ENCODE measurements around the gene PUM2.

DNA sequence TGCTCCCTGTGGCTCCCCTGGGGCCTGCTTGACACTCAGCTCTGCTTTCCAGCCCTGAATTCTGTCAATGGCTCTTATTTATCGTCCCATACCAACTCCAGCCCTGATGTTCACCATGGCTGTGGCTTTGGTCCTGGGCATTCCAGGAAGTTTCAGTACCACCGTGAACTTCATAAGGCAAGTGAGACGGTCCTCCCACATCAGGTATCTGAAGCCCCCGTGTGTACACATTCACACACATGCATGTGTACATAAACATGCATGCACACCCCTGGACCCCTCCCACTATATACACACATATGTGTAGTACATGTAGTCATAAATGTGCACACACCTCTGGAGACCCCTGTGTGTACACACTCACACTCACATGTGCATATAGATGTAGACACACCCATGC lies 43.3 kb upstream of the PUM2 start:
- TF ChIP-seq, protein P1, sequence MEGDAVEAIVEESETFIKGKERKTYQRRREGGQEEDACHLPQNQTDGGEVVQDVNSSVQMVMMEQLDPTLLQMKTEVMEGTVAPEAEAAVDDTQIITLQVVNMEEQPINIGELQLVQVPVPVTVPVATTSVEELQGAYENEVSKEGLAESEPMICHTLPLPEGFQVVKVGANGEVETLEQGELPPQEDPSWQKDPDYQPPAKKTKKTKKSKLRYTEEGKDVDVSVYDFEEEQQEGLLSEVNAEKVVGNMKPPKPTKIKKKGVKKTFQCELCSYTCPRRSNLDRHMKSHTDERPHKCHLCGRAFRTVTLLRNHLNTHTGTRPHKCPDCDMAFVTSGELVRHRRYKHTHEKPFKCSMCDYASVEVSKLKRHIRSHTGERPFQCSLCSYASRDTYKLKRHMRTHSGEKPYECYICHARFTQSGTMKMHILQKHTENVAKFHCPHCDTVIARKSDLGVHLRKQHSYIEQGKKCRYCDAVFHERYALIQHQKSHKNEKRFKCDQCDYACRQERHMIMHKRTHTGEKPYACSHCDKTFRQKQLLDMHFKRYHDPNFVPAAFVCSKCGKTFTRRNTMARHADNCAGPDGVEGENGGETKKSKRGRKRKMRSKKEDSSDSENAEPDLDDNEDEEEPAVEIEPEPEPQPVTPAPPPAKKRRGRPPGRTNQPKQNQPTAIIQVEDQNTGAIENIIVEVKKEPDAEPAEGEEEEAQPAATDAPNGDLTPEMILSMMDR (IDR thresholded peaks at IDR 0.05) = no peak
- no peak for TF ChIP-seq ELF4 (CRISPR knock-in tag; IDR thresholded peaks at IDR 0.05; ENCODE audit: low read depth)
- TF ChIP-seq ZNF263 (CRISPR knock-in tag; IDR thresholded peaks at IDR 0.05; ENCODE audit: low read depth) = no peak
